Upper lobe of left lung (tissue), 6 donors: ENCODE results near the gene ZNF678. TPM values are rescaled to one million over a fixed set of nuclear protein-coding genes. Genes with fewer than 3 reads are reported as not detected.

Source experiments
- ATAC-seq, 2 donors: fragments of 200-7000 bp; cut with Tn5 transposase; one replicate each; pipeline ENCODE4 v1.9.1; 2022; ENCODE audit warnings: mild to moderate bottlenecking in 2 of 2, moderate library complexity in 2 of 2; ENCODE audit not compliant: low FRiP score in 2 of 2
- DNase-seq, 2 donors: peaks; one replicate each; pipeline ENCODE4 v3.0.0-alpha.2; 2019 to 2020
- H3K27ac ChIP-seq, 4 donors: fragments of 200-600 bp; sonication (generic); one replicate each; pipeline ENCODE4 v1.5.1; 2016 to 2019
- H3K27me3 ChIP-seq, 4 donors: fragments of 200-600 bp; sonication (generic); one replicate each; pipeline ENCODE4 v1.5.1; 2017 to 2019
- H3K36me3 ChIP-seq, 4 donors: fragments of 200-600 bp; sonication (generic); one replicate each; pipeline ENCODE4 v1.5.1; 2016 to 2019
- H3K4me1 ChIP-seq, 4 donors: fragments of 200-600 bp; sonication (generic); one replicate each; pipeline ENCODE4 v1.5.1; 2018 to 2019
- H3K4me3 ChIP-seq, 4 donors: fragments of 200-600 bp; sonication (generic); one replicate each; pipeline ENCODE4 v1.5.1; 2017 to 2019; ENCODE audit warnings: mild to moderate bottlenecking in 2 of 4, moderate library complexity in 1 of 4
- H3K9me3 ChIP-seq, 4 donors: fragments of 200-600 bp; sonication (generic); one replicate each; pipeline ENCODE4 v1.5.1; 2018 to 2019
- CTCF ChIP-seq, 6 experiments: fragments of 450-650 bp in 4 of 6; fragments of 200-600 bp in 2 of 6; sonication (generic) in 2 of 6; IDR thresholded peaks; one replicate each; pipeline ENCODE4 v1.5.1; 2016 to 2019; ENCODE audit warnings: antibody characterized with exemption in 6 of 6
- EP300 ChIP-seq, 4 donors: sonication (generic); formaldehyde crosslinking; IDR thresholded peaks; one replicate each; pipeline ENCODE4 v1.5.1; 2017; ENCODE audit warnings: antibody characterized with exemption in 4 of 4, control low read depth in 2 of 4
- POLR2A ChIP-seq, 4 donors: fragments of 450-650 bp; IDR thresholded peaks; one replicate each; pipeline ENCODE4 v1.5.1; 2016 to 2017; ENCODE audit warnings: antibody characterized with exemption in 4 of 4, mild to moderate bottlenecking in 2 of 4
- POLR2AphosphoS5 ChIP-seq, 2 donors: sonication (generic); formaldehyde crosslinking; IDR thresholded peaks; one replicate each; pipeline ENCODE4 v1.5.1; 2017; ENCODE audit warnings: antibody characterized with exemption in 2 of 2
- WGBS, 2 donors: methylation state at CpG; one replicate each; pipeline ENCODE4 v1.1.5; 2017 to 2018; 5-methylcytosine and 5-hydroxymethylcytosine counted together
- total RNA-seq, 6 donors: library from RNA; depleted of rRNA in 4 of 6; stranded (reverse); fragments of >200 nt in 4 of 6; gene quantifications; one replicate each; pipeline versions ENCODE4 v1.1.0 to v1.2.1, GENCODE V29; 2016 to 2021
- donor health status: DM: no; HTN: no; CAD: no; lungs with moderate emphysema.
- donor health status: DM: no; HTN: yes; CAD: no; lungs with severe emphysema.

ZNF678 gene
- total RNA-seq, 6 donors from 2014 or later: 3.9 to 50.3 (median 7.8) TPM

- peaks cover 0 to 17% (median 7%) of the 10 kb centered on the region in 4 donors for H3K9me3 ChIP-seq
- ATAC-seq: no peak
- H3K27ac ChIP-seq: no peak overlapping the region
- no peak overlapping the region for H3K4me3 ChIP-seq
- no peaks in the 10 kb centered on the region for H3K36me3 ChIP-seq
- 88 to 99% methylated on average over 7 of the region's 7 CpGs for WGBS, 2 donors
- no peak for DNase-seq
- H3K27me3 ChIP-seq: peaks cover 0 to 11% (median 2%) of the 10 kb centered on the region in 4 donors
- TF ChIP-seq EP300 (IDR thresholded peaks at IDR 0.05) (no peak), POLR2AphosphoS5 (IDR thresholded peaks at IDR 0.05) (no peak), POLR2A (IDR thresholded peaks at IDR 0.05) (no peak), CTCF (IDR thresholded peaks at IDR 0.05) (no peak)
- H3K4me1 ChIP-seq: peaks cover 0 to 5% (median 0%) of the 10 kb centered on the region in 4 donors
Measured at GRCh38 chr1:227556288-227556687, 7.1 kb upstream of the ZNF678 start.

GRCh38 chr1:227557962-227558725 lies 5.2 kb upstream of the ZNF678 start:
- DNase-seq: peak in 1 of 2 donors; percentile 68
- peaks cover 0 to 11% (median 2%) of the 10 kb centered on the region in 4 donors for H3K27me3 ChIP-seq
- 54 to 69% methylated on average over 19 to 29 of the region's 29 CpGs for WGBS, 2 donors

GRCh38 chr1:227558732-227559262 lies 4.6 kb upstream of the ZNF678 start:
- H3K27me3 ChIP-seq: peaks cover 0 to 11% (median 2%) of the 10 kb centered on the region in 4 donors
- 49 to 63% methylated on average over 16 to 20 of the region's 20 CpGs for WGBS, 2 donors
- peaks cover 0 to 9% (median 0%) of the 10 kb centered on the region in 4 donors for H3K4me1 ChIP-seq
- H3K36me3 ChIP-seq: no peaks in the 10 kb centered on the region
- no peak for TF ChIP-seq POLR2AphosphoS5 (IDR thresholded peaks at IDR 0.05)
- no peak for TF ChIP-seq CTCF (IDR thresholded peaks at IDR 0.05)
- TF ChIP-seq EP300 (IDR thresholded peaks at IDR 0.05): no peak
- no peak for TF ChIP-seq POLR2A (IDR thresholded peaks at IDR 0.05)
- ATAC-seq (no peak), DNase-seq (no peak)
- peak overlapping the region in 1 of 4 donors; percentile 1 for H3K4me3 ChIP-seq
- H3K9me3 ChIP-seq: peaks cover 0 to 10% (median 3%) of the 10 kb centered on the region in 4 donors
- no peak overlapping the region for H3K27ac ChIP-seq

More at GRCh38 chr1:227557962-227558725, 5.2 kb upstream of the ZNF678 start:
- TF ChIP-seq POLR2AphosphoS5 (IDR thresholded peaks at IDR 0.05): no peak
- no peak for TF ChIP-seq CTCF (IDR thresholded peaks at IDR 0.05)
- TF ChIP-seq POLR2A (IDR thresholded peaks at IDR 0.05): no peak
- no peak for TF ChIP-seq EP300 (IDR thresholded peaks at IDR 0.05)
- ATAC-seq: no peak
- Histone ChIP-seq H3K36me3 (no peaks in the 10 kb centered on the region), H3K27ac (no peak overlapping the region), H3K9me3 (peaks cover 0 to 10% (median 3%) of the 10 kb centered on the region in 4 donors), H3K4me1 (peaks cover 0 to 9% (median 0%) of the 10 kb centered on the region in 4 donors), H3K4me3 (peak overlapping the region in 1 of 4 donors; percentile 1)

- TF ChIP-seq EP300 (IDR thresholded peaks at IDR 0.05): no peak
- no peak for TF ChIP-seq POLR2A (IDR thresholded peaks at IDR 0.05)
- TF ChIP-seq CTCF (IDR thresholded peaks at IDR 0.05): no peak
- no peak for TF ChIP-seq POLR2AphosphoS5 (IDR thresholded peaks at IDR 0.05)
- Histone ChIP-seq H3K27ac (no peak overlapping the region), H3K27me3 (peaks cover 0 to 11% (median 2%) of the 10 kb centered on the region in 4 donors), H3K4me3 (no peak overlapping the region), H3K36me3 (no peaks in the 10 kb centered on the region), H3K9me3 (peaks cover 0 to 6% (median 1%) of the 10 kb centered on the region in 4 donors), H3K4me1 (peaks cover 4 to 16% (median 5%) of the 10 kb centered on the region in 4 donors)
- WGBS, 2 donors: 42 to 56% methylated on average over 4 to 27 of the region's 27 CpGs
- DNase-seq: peak in 1 of 2 donors; percentile 64
- ATAC-seq: no peak
Measured at GRCh38 chr1:227559499-227559898, 3.9 kb upstream of the ZNF678 start.
